MCF 10A (cell line): ENCODE results near the gene ENG. TPM values are rescaled to one million over a fixed set of nuclear protein-coding genes. Genes with fewer than 3 reads are reported as not detected.

Experiments used
- BruUV-seq: library from RNA; stranded (reverse); fragments of 400-500 nt; replicated peaks from 2 replicates; lab custom pipeline; 2021; lab: Mats Ljungman, UMichigan
- CTCF ChIA-PET: fragments of 300-600 bp; sonication (Branson Sonifier 250); formaldehyde crosslinking; extraction: SDS; loops from one replicate; lab custom pipeline; 2021; ENCODE audit warnings: antibody characterized with exemption, inconsistent platforms; lab: Yijun Ruan, JAX
- POLR2A ChIA-PET: fragments of 300-600, 350-650 bp; sonication (Branson Sonifier 250); formaldehyde crosslinking; extraction: SDS; loops from one replicate; lab custom pipeline; 2020; ENCODE audit warnings: antibody characterized with exemption, inconsistent platforms; lab: Yijun Ruan, JAX
- DNase-seq: peaks from one replicate; pipeline ENCODE4 v3.0.0-alpha.2; 2018; ENCODE audit not compliant: unreplicated experiment
- H3K27ac Mint-ChIP-seq: one replicate; pipeline ENCODE4 v1.8.0; 2022; ENCODE audit warnings: mild to moderate bottlenecking, low read depth, mixed read lengths; ENCODE audit not compliant: unreplicated experiment
- H3K27me3 Mint-ChIP-seq: one replicate; pipeline ENCODE4 v1.8.0; 2022; ENCODE audit warnings: mixed read lengths; ENCODE audit not compliant: insufficient read depth, unreplicated experiment
- H3K36me3 Mint-ChIP-seq: one replicate; pipeline ENCODE4 v1.8.0; 2022; ENCODE audit warnings: mild to moderate bottlenecking, moderate library complexity, mixed read lengths; ENCODE audit not compliant: insufficient read depth, unreplicated experiment
- H3K4me1 Mint-ChIP-seq: one replicate; pipeline ENCODE4 v1.8.0; 2022; ENCODE audit warnings: mixed read lengths; ENCODE audit not compliant: insufficient read depth, unreplicated experiment
- H3K4me3 Mint-ChIP-seq: one replicate; pipeline ENCODE4 v1.8.0; 2022; ENCODE audit warnings: mild to moderate bottlenecking, moderate library complexity, mixed read lengths; ENCODE audit not compliant: unreplicated experiment
- H3K9me3 Mint-ChIP-seq: one replicate; pipeline ENCODE4 v1.8.0; 2022; ENCODE audit warnings: mixed read lengths; ENCODE audit not compliant: unreplicated experiment
- CTCF ChIP-seq: fragments of 200-600 bp; IDR thresholded peaks from one replicate; pipeline ENCODE4 v1.8.0; 2022; ENCODE audit warnings: antibody characterized with exemption, mild to moderate bottlenecking; ENCODE audit not compliant: unreplicated experiment
- intact Hi-C: fragments of 100-400 bp; cut with micrococcal nuclease; formaldehyde crosslinking; loops from 2 replicates; pipeline ENCODE4 v1.14.1; 2022
- total RNA-seq: library from RNA; stranded (reverse); gene quantifications from 2 replicates; pipeline ENCODE4 v1.2.3, GENCODE V29; 2022

Gene ENG
- total RNA-seq, 1 experiment from 2014 or later = 22.1 TPM

- H3K36me3 Mint-ChIP-seq = peaks cover 86% of the 10 kb centered on the region
- ChIA-PET POLR2A (no interaction called here), CTCF (interaction anchor here (1.0 to 1.2 kb wide), 2 partner anchors 55 to 106 kb away, joined by 3 to 4 read pairs; no protein-coding TSS in a partner anchor)
- TF ChIP-seq CTCF = no peak
- no peaks in the 10 kb centered on the region for H3K9me3 Mint-ChIP-seq
- H3K27ac Mint-ChIP-seq = no peak overlapping the region
- no peak for DNase-seq
- no peaks in the 10 kb centered on the region for H3K4me1 Mint-ChIP-seq
- BruUV-seq = TSS peak; percentile 94
- no peaks in the 10 kb centered on the region for H3K27me3 Mint-ChIP-seq
- intact Hi-C loops = no loop called here
- H3K4me3 Mint-ChIP-seq = no peak overlapping the region
Observed at GRCh38 chr9:127814619-127815511, 39.6 kb downstream of the ENG start.

- Mint-ChIP-seq H3K36me3 (peaks cover 83% of the 10 kb centered on the region), H3K27ac (no peak overlapping the region), H3K4me1 (no peaks in the 10 kb centered on the region), H3K9me3 (no peaks in the 10 kb centered on the region), H3K4me3 (no peak overlapping the region), H3K27me3 (no peaks in the 10 kb centered on the region)
- TSS peak; percentile 40 for BruUV-seq
- POLR2A ChIA-PET = interaction anchor here (1.5 kb wide), 1 partner anchor 10 kb away, joined by 4 read pairs; no protein-coding TSS in a partner anchor
- TF ChIP-seq CTCF = no peak
- CTCF ChIA-PET = interaction anchor here (0.7 kb wide), 1 partner anchor 55 kb away, joined by 3 read pairs; no protein-coding TSS in a partner anchor
- intact Hi-C loops = no loop called here
- DNase-seq = no peak
Observed at GRCh38 chr9:127813686-127814226, 40.7 kb downstream of the ENG start.

GRCh38 chr9:127812936-127813675 lies 41.4 kb downstream of the ENG start:
- intact Hi-C loops = no loop called here
- no peaks in the 10 kb centered on the region for H3K4me1 Mint-ChIP-seq
- no peak overlapping the region for H3K27ac Mint-ChIP-seq
- no peak for DNase-seq
- ChIA-PET CTCF (interaction anchor here (0.7 kb wide), 1 partner anchor 56 kb away, joined by 3 read pairs; no protein-coding TSS in a partner anchor), POLR2A (interaction anchor here (1.5 kb wide), 1 partner anchor 10 kb away, joined by 4 read pairs; no protein-coding TSS in a partner anchor)
- no peaks in the 10 kb centered on the region for H3K27me3 Mint-ChIP-seq
- no peak overlapping the region for H3K4me3 Mint-ChIP-seq
- H3K9me3 Mint-ChIP-seq = no peaks in the 10 kb centered on the region
- no peak for TF ChIP-seq CTCF
- H3K36me3 Mint-ChIP-seq = peaks cover 83% of the 10 kb centered on the region
- BruUV-seq = no TSS peak
